K562 (cell line): ENCODE measurements around the gene HAPLN2. TPM values are rescaled to one million over a fixed set of nuclear protein-coding genes. Genes with fewer than 3 reads are reported as not detected.

Experiments
- ATAC-seq: fragments of 200-7000 bp; cut with Tn5 transposase; 3 replicates; pipeline ENCODE4 v1.9.1; 2020; ENCODE audit warnings: moderate library complexity
- BruUV-seq: library from RNA; stranded (reverse); fragments of 400-500 nt; replicated peaks from 2 replicates; lab custom pipeline; 2021; lab: Mats Ljungman, UMichigan
- CTCF ChIA-PET: fragments of 300-600 bp; formaldehyde crosslinking; extraction: SDS; loops from one replicate; lab custom pipeline; 2021; ENCODE audit warnings: low intra/inter-chr PET ratio; lab: Yijun Ruan, JAX
- POLR2A ChIA-PET: fragments of 300-600, 350-650 bp; sonication (Branson Sonifier 250); formaldehyde crosslinking; extraction: SDS; loops from one replicate; lab custom pipeline; 2021; ENCODE audit warnings: antibody characterized with exemption, inconsistent platforms; lab: Yijun Ruan, JAX
- DNase-seq, 4 experiments: peaks; one replicate each; pipeline versions ENCODE4 v3.0.0 to v3.0.0-alpha.2; 2011 to 2018; ENCODE audit warnings: low spot score in 3 of 4, mixed read lengths in 3 of 4; ENCODE audit errors: extremely low read depth in 1 of 4
- FAIRE-seq: peaks from 2 replicates; lab custom pipeline; 2011; peaks lifted over from hg19 to GRCh38; lab: Jason Lieb, UNC
- H2AFZ ChIP-seq: 2 replicates; pipeline ENCODE4 v1.6.0; 2011; ENCODE audit warnings: low read depth, low read length, control low read depth, inconsistent platforms
- H3K27ac ChIP-seq: fragments of 200-600 bp; 3 replicates; pipeline ENCODE4 v1.8.0; 2011; ENCODE audit warnings: low read depth, mild to moderate bottlenecking, control low read depth, inconsistent platforms, low read length, moderate library complexity, mixed read lengths; ENCODE audit errors: extremely low read depth
- H3K27me3 ChIP-seq, 2 experiments: fragments of 300-600 bp in 1 of 2; 2 replicates in 1 of 2; 3 replicates in 1 of 2; pipeline versions ENCODE4 v1.6.0 to v1.8.0; 2011; ENCODE audit warnings: inconsistent platforms in 2 of 2, low read length in 2 of 2, mild to moderate bottlenecking in 1 of 2, mixed read lengths in 1 of 2, moderate library complexity in 1 of 2; ENCODE audit not compliant: control insufficient read depth in 2 of 2, insufficient read depth in 2 of 2
- H3K36me3 ChIP-seq: fragments of 300-600 bp; 3 replicates; pipeline ENCODE4 v1.8.0; 2011; ENCODE audit warnings: mild to moderate bottlenecking, low read length, inconsistent platforms; ENCODE audit not compliant: control insufficient read depth, insufficient read depth
- H3K4me1 ChIP-seq, 2 experiments: fragments of 200-600 bp in 1 of 2; replicated peaks in 1 of 2; 2 replicates in 1 of 2; 3 replicates in 1 of 2; pipeline versions ENCODE4 v1.5.1 to v1.8.0; 2011; ENCODE audit warnings: inconsistent platforms in 2 of 2, low read length in 2 of 2, mild to moderate bottlenecking in 1 of 2, mixed read lengths in 1 of 2, moderate library complexity in 1 of 2; ENCODE audit not compliant: control insufficient read depth in 2 of 2, insufficient read depth in 2 of 2
- H3K4me2 ChIP-seq: 2 replicates; pipeline ENCODE4 v1.6.1; 2011; ENCODE audit warnings: low read length, control low read depth, inconsistent platforms, mixed read lengths; ENCODE audit not compliant: insufficient read depth
- H3K4me3 ChIP-seq: fragments of 200-600 bp; sonication (generic), shearing (Covaris generic); 2 replicates; pipeline ENCODE4 v1.5.1; 2016; ENCODE audit warnings: control low read depth, inconsistent platforms
- H3K79me2 ChIP-seq: fragments of 200-600 bp; 3 replicates; pipeline ENCODE4 v1.8.0; 2011; ENCODE audit warnings: low read length, inconsistent platforms; ENCODE audit not compliant: control insufficient read depth, insufficient read depth
- H3K9ac ChIP-seq, 2 experiments: 2 replicates each; pipeline versions ENCODE4 v1.6.0 to v1.6.1; 2011; ENCODE audit warnings: low read depth in 2 of 2, low read length in 2 of 2, control low read depth in 1 of 2, inconsistent platforms in 1 of 2, mild to moderate bottlenecking in 1 of 2, mixed read lengths in 1 of 2; ENCODE audit not compliant: insufficient read depth in 1 of 2
- H3K9me1 ChIP-seq: one replicate; pipeline ENCODE4 v1.6.0; 2011; ENCODE audit warnings: inconsistent platforms, mild to moderate bottlenecking, low read length, moderate library complexity; ENCODE audit not compliant: control insufficient read depth, insufficient read depth
- H3K9me3 ChIP-seq: replicated peaks from 2 replicates; pipeline ENCODE4 v1.5.1; 2011; ENCODE audit warnings: low read depth, low read length, inconsistent platforms; ENCODE audit not compliant: control insufficient read depth, insufficient read depth
- H4K20me1 ChIP-seq: replicated peaks from 2 replicates; pipeline ENCODE4 v1.6.1; 2011; ENCODE audit warnings: low read length, inconsistent platforms, mixed read lengths; ENCODE audit not compliant: control insufficient read depth, insufficient read depth
- COPS2 ChIP-seq: fragments of 450-650 bp; conservative IDR thresholded peaks from 2 replicates; pipeline ENCODE4 v1.6.1; 2016; ENCODE audit warnings: mild to moderate bottlenecking, moderate library complexity
- CREB1 ChIP-seq, 2 experiments: sonication (generic) in 1 of 2; formaldehyde crosslinking in 1 of 2; IDR thresholded peaks; 2 replicates each; pipeline versions ENCODE4 v1.6.1 to v1.8.0; 2012 to 2022; ENCODE audit warnings: inconsistent platforms in 1 of 2, mild to moderate bottlenecking in 1 of 2, missing genetic modification reagents in 1 of 2, moderate library complexity in 1 of 2
- HDGF ChIP-seq: fragments of 450-650 bp; IDR thresholded peaks from 2 replicates; pipeline ENCODE4 v1.6.1; 2016
- HEY1 ChIP-seq: fragments of 250-450 bp; sonication (Bioruptor Pico); IDR thresholded peaks from 2 replicates; pipeline ENCODE4 v1.5.0; 2020; ENCODE audit warnings: mild to moderate bottlenecking, moderate library complexity, borderline replicate concordance
- HMG20B ChIP-seq: fragments of 250-450 bp; sonication (Bioruptor Pico); IDR thresholded peaks from 2 replicates; pipeline ENCODE4 v1.5.0; 2021; ENCODE audit warnings: mild to moderate bottlenecking
- IFI16 ChIP-seq: fragments of 250-450 bp; sonication (Bioruptor Pico); IDR thresholded peaks from 2 replicates; pipeline ENCODE4 v2.1.2; 2022; ENCODE audit warnings: mild to moderate bottlenecking, inconsistent platforms
- RBFOX2 ChIP-seq: fragments of 200-400 bp; formaldehyde crosslinking; IDR thresholded peaks from 2 replicates; pipeline ENCODE4 v1.6.1; 2017; ENCODE audit warnings: low read depth, mild to moderate bottlenecking, low read length, moderate library complexity
- ZNF23 ChIP-seq: fragments of 250-450 bp; sonication (Bioruptor Pico); IDR thresholded peaks from 2 replicates; pipeline ENCODE4 v1.4.0; 2020; ENCODE audit warnings: mild to moderate bottlenecking
- ZNF24 ChIP-seq: fragments of 450-650 bp; IDR thresholded peaks from 2 replicates; pipeline ENCODE4 v1.6.1; 2016
- WGBS: fragments of 100-300 bp; shearing (Covaris generic); methylation state at CpG from one replicate; pipeline ENCODE4 v1.1.6; 2016; ENCODE audit warnings: low coverage, mixed read lengths; ENCODE audit not compliant: insufficient coverage; ENCODE audit errors: missing lambda C conversion rate; 5-methylcytosine and 5-hydroxymethylcytosine counted together
- in situ Hi-C: fragments of 300-500 bp; cut with MboI; formaldehyde crosslinking; loops from 4 replicates; pipeline ENCODE4 v1.15.0; 2018; ENCODE audit warnings: inconsistent platforms, mixed read lengths
- intact Hi-C: fragments of 100-400 bp; cut with micrococcal nuclease; formaldehyde crosslinking; loops from 2 replicates; pipeline ENCODE4 v1.14.2; 2022
- polyA plus RNA-seq, 8 experiments: library from polyadenylated mRNA; depleted of rRNA in 4 of 8; stranded (reverse) in 5 of 8; unstranded in 3 of 8; fragments of >200 nt; fragmentation: Nextera tagmentation in 2 of 8; fragmentation: Illumina TruSeq in 1 of 8; extraction: Ambion mirVana in 2 of 8; extraction: Trizol in 1 of 8; gene quantifications; 2 replicates each; pipeline versions ENCODE4 v1.2.1 to v1.2.3, GENCODE V29; 2011 to 2014; ENCODE audit warnings: inconsistent platforms in 1 of 8, missing spikeins in 1 of 8
- total RNA-seq, 7 experiments: library from RNA; depleted of rRNA in 6 of 7; stranded (reverse); fragments of >200 nt in 6 of 7; fragmentation: Illumina TruSeq in 2 of 7; extraction: Trizol in 2 of 7; gene quantifications; 2 replicates each; pipeline versions ENCODE4 v1.2.1 to v1.2.3, GENCODE V29; 2011 to 2021; ENCODE audit warnings: low replicate concordance in 1 of 7
- TF ChIP-seq, protein P1 (sequence below): fragments of 250-450 bp; sonication (Bioruptor Pico); IDR thresholded peaks from 2 replicates; pipeline ENCODE4 v1.5.0; 2021; ENCODE audit warnings: mild to moderate bottlenecking, moderate library complexity
- TF ChIP-seq, protein P2 (sequence below): fragments of 450-650 bp; IDR thresholded peaks from 2 replicates; pipeline ENCODE4 v1.6.1; 2016
- TF ChIP-seq, protein P3 (sequence below): IDR thresholded peaks from 2 replicates; pipeline ENCODE4 v1.6.1; 2011; ENCODE audit not compliant: insufficient read length; ENCODE audit errors: extremely low read depth

Gene HAPLN2
- total and polyA plus RNA-seq, 9 of the 15 experiments (the other 6 are each of a cell fraction or from before 2014, with no cell fraction given) = 0.14 to 5.2 (median 3.8) TPM; not detected in 4

DNA sequence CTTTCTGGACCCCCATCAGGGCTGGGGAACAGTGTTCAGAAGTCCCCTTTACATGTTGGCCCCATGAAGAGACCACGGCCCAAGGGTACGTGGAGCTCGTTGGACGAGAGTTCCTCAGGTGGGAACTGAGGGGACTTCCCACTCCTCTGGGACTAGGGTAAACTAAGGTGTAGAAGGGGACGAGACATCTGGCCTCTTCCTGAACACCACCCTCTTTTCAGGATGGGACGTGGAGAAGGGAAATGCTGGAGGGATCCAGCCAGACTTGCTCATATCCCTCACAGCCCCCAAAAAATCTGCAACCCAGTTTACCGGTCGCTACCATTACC is 25.6 kb upstream of the HAPLN2 start:
- Histone ChIP-seq H4K20me1 (no peaks in the 10 kb centered on the region), H2AFZ (no peak overlapping the region), H3K4me3 (no peak overlapping the region), H3K36me3 (peaks cover 66% of the 10 kb centered on the region), H3K9me1 (no peaks in the 10 kb centered on the region), H3K9ac (no peak overlapping the region; a peak in 1 of 4 replicates), H3K4me1 (peaks cover 7 to 15% of the 10 kb centered on the region in 2 experiments; a peak in 4 of 5 replicates), H3K4me2 (no peak overlapping the region), H3K27ac (no peak overlapping the region), H3K79me2 (peaks cover 32% of the 10 kb centered on the region), H3K9me3 (no peaks in the 10 kb centered on the region), H3K27me3 (no peaks in the 10 kb centered on the region)
- in situ Hi-C loops = no loop called here
- ATAC-seq (no peak), FAIRE-seq (no peak), DNase-seq (no peak)
- intact Hi-C loops = no loop called here
- ChIA-PET POLR2A (interaction anchor here (0.6 to 1.9 kb wide), 8 partner anchors 8 to 869 kb away, joined by 3 to 6 read pairs (median 3); partner anchors contain the start of gene GPATCH4), CTCF (no interaction called here)
- WGBS = 91% methylated on average over 8 of the region's 8 CpGs
- TF ChIP-seq RBFOX2 (peak; percentile 6; the same call in 1 of the 2 replicates), ZNF24 (no peak)
- no TSS peak for BruUV-seq

DNA sequence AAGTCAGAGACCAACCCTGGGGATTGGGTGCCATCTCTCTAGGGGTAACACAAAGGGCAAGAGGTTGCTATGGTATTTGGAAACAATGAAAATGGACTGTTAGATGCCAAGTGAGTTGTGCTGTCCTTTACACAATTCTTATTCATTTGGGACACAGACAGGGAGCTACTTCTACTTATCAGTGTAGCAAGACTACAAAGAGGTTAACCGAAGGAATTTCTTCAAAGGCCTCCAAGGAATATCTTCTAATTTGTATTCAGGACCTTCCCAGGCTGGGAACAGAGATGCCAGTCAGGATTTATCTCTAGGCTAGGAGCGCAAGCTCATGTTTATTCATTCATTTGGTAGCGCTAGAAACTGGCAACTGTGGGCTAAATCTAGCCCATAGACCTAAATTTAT is 25.0 kb upstream of the HAPLN2 start:
- 83% methylated on average over 3 of the region's 3 CpGs for WGBS
- Histone ChIP-seq H3K79me2 (peaks cover 37% of the 10 kb centered on the region), H3K36me3 (peaks cover 71% of the 10 kb centered on the region), H3K9me3 (no peaks in the 10 kb centered on the region), H3K4me1 (peaks cover 7 to 15% of the 10 kb centered on the region in 2 experiments; a peak in 4 of 5 replicates), H3K9me1 (no peaks in the 10 kb centered on the region), H4K20me1 (no peaks in the 10 kb centered on the region), H2AFZ (no peak overlapping the region), H3K27me3 (no peaks in the 10 kb centered on the region), H3K27ac (no peak overlapping the region), H3K4me2 (no peak overlapping the region), H3K9ac (no peak overlapping the region), H3K4me3 (no peak overlapping the region)
- CTCF ChIA-PET = no interaction called here
- DNase-seq = no peak
- ATAC-seq = no peak
- intact Hi-C loops = no loop called here
- no TSS peak for BruUV-seq
- no peak for FAIRE-seq
- POLR2A ChIA-PET = interaction anchor here (0.5 to 1.6 kb wide), 6 partner anchors 9 to 133 kb away, joined by 3 to 6 read pairs (median 4); no protein-coding TSS in a partner anchor
- in situ Hi-C loops = no loop called here
- TF ChIP-seq, protein P1, sequence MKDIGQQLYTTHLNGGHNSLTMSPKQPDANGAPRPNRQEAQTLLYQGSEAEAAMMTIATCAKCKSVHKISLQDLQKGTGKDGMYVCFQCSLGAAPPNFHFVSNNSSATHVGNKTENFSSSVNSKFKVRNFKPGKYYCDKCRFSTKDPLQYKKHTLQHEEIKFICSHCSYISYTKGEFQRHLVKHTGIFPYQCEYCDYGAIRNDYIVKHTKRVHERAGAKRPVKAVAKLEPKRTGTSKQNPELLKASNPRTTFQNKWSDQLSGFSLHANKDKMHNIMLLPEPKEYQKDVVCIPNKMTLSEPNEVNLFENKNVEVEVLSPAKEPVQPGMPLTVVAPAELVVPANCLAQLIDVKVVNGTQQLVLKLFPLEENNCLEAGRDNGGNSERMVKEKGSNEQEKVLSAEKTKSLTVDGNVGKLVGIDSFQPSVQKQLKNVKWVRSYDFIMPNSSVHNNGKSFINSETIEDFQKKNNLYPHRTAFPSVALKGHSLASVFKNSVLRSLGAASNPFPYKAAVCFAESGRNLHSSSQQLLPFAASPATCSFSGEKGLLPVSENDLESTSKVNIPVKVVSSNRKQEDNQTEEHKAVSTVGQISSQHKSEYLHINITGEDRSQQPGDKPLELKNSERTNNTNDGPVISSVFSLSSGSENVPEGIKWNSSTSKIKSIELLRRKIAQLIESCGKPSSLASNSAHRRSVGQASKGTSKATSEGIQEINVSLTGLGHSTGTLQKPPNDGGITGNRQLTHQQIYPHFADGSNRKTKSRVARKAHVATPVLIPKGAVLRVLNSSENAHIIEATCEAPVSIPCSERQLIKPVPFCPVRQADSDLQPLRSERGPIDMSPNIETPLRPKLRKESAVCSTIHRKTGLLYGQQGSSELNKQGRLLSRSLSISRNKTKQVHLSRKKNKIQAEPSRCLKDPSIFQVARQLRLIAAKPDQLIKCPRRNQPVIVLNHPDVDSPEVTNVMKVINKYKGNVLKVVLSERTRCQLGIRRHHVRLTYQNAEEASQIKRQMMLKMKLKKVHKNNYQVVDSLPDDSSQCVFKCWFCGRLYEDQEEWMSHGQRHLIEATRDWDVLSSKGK (CRISPR knock-in tag) = no peak
- no peak for TF ChIP-seq HDGF
- TF ChIP-seq ZNF23 (CRISPR knock-in tag) = no peak
- TF ChIP-seq, protein P2, sequence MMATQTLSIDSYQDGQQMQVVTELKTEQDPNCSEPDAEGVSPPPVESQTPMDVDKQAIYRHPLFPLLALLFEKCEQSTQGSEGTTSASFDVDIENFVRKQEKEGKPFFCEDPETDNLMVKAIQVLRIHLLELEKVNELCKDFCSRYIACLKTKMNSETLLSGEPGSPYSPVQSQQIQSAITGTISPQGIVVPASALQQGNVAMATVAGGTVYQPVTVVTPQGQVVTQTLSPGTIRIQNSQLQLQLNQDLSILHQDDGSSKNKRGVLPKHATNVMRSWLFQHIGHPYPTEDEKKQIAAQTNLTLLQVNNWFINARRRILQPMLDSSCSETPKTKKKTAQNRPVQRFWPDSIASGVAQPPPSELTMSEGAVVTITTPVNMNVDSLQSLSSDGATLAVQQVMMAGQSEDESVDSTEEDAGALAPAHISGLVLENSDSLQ = no peak
- TF ChIP-seq HMG20B (CRISPR knock-in tag) = no peak
- no peak for TF ChIP-seq CREB1 (IDR thresholded peaks at IDR 0.05)
- no peak for TF ChIP-seq CREB1 (CRISPR knock-in tag; IDR thresholded peaks at IDR 0.05)
- TF ChIP-seq, protein P3, sequence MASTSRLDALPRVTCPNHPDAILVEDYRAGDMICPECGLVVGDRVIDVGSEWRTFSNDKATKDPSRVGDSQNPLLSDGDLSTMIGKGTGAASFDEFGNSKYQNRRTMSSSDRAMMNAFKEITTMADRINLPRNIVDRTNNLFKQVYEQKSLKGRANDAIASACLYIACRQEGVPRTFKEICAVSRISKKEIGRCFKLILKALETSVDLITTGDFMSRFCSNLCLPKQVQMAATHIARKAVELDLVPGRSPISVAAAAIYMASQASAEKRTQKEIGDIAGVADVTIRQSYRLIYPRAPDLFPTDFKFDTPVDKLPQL = no peak
- no peak for TF ChIP-seq IFI16 (CRISPR knock-in tag)
- no peak for TF ChIP-seq HEY1 (CRISPR knock-in tag)
- no peak for TF ChIP-seq COPS2
